Measurements from ENCODE around the gene TNKS2. TPM values are rescaled to one million over a fixed set of nuclear protein-coding genes. Genes with fewer than 3 reads are reported as not detected.

The TNKS2 gene
- total RNA-seq, 2 donors from 2014 or later = 38.5 to 43.2 TPM

DNA sequence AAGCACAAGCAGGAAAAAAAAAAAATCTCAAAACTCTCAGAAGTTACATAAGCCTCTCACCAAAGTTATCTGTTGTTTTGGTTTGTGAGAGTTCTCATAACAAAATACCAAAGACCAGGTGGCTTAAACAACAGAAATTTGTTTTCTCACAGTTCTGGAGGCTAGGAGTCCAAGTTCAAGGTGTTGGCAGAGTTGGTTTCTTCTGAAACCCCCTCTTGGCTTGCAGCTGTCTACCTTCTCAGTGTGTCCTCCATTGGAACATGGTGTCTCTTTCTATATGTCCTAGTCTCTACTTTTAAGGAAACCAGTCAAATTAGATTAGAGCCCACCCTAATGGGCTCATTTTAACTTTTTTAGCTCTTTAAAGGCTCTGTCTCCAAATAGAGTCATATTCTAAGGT, 44.9 kb downstream of the TNKS2 start:
- Histone ChIP-seq H3K4me1 (replicated peaks) (no peaks in the 10 kb centered on the region), H3K4me3 (no peak overlapping the region), H3K36me3 (peaks cover 0 to 3% of the 10 kb centered on the region in 2 donors), H3K27ac (no peak overlapping the region), H3K9me3 (no peaks in the 10 kb centered on the region), H3K27me3 (replicated peaks; ENCODE audit: insufficient read depth) (no peaks in the 10 kb centered on the region)
- no peak for TF ChIP-seq POLR2A (IDR thresholded peaks at IDR 0.05)
- no peak for TF ChIP-seq POLR2AphosphoS5 (IDR thresholded peaks at IDR 0.05)
- TF ChIP-seq CTCF (IDR thresholded peaks at IDR 0.05) = no peak
- intact Hi-C loops (cut with DNase I) = no loop called here
- DNase-seq (ENCODE audit: low spot score) = no peak

DNA sequence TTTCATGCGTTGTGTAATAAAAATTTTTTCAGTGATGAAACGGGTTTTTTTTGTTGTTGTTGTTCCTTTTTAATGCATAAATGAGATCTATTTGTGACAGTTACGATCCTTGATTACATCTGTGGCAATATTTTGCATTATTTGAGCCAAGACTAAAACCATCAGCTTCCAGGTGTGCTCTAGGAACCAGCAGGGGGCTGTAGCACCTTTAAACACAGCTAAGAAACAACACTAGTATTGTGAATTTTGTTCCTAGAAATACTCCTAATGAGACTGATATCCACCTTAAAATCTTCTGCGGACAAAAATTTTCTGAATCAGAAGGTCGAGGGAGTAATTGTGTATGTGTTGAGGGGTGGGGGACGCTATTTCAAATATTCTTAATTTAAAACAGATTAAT, 58.4 kb downstream of the TNKS2 start:
- 57% methylated on average over 6 of the region's 6 CpGs for WGBS
- Histone ChIP-seq H3K9me3 (no peaks in the 10 kb centered on the region), H3K27ac (no peak overlapping the region), H3K36me3 (peaks cover 0 to 3% of the 10 kb centered on the region in 2 donors), H3K4me3 (no peak overlapping the region), H3K4me1 (replicated peaks) (no peaks in the 10 kb centered on the region), H3K27me3 (replicated peaks; ENCODE audit: insufficient read depth) (no peaks in the 10 kb centered on the region)
- no peak for DNase-seq (ENCODE audit: low spot score)
- TF ChIP-seq CTCF (IDR thresholded peaks at IDR 0.05) (peak in 1 of 4 experiments; percentile 41), POLR2A (IDR thresholded peaks at IDR 0.05) (no peak)
- intact Hi-C loops (cut with DNase I) = no loop called here

DNA sequence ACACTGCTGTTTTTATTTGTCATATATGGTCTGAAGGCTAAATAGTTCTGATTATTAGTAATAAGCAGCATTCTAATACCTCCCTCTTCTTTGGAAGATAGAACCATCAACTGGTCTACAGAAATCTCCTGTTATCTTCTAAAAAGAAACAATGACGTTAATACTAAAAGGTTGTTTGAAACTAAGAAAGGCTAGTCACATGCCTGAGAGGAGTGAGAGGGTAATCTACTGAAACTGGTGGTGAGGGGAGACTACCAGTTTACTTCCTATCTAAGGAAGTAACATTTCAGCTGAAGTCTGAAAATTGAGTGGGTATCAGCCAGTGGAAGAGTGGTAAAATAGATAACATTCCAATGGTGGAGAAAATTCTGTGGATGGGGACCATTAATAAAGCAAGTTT, 62.7 kb downstream of the TNKS2 start:
- no peaks in the 10 kb centered on the region for H3K27me3 ChIP-seq (replicated peaks; ENCODE audit: insufficient read depth)
- no peaks in the 10 kb centered on the region for H3K9me3 ChIP-seq
- intact Hi-C loops (cut with DNase I) = no loop called here
- WGBS = 85% methylated on average over 1 of the region's 1 CpG
- no peak for TF ChIP-seq CTCF (IDR thresholded peaks at IDR 0.05)
- TF ChIP-seq POLR2AphosphoS5 (IDR thresholded peaks at IDR 0.05) = no peak
- TF ChIP-seq POLR2A (IDR thresholded peaks at IDR 0.05) = no peak
- no peak overlapping the region for H3K4me3 ChIP-seq
- DNase-seq (ENCODE audit: low spot score) = no peak
- no peak overlapping the region for H3K27ac ChIP-seq
- no peaks in the 10 kb centered on the region for H3K4me1 ChIP-seq (replicated peaks)
- no peaks in the 10 kb centered on the region for H3K36me3 ChIP-seq

- no peaks in the 10 kb centered on the region for H3K9me3 ChIP-seq
- no peaks in the 10 kb centered on the region for H3K36me3 ChIP-seq
- intact Hi-C loops (cut with DNase I) = no loop called here
- DNase-seq (ENCODE audit: low spot score) = peak; percentile 23
- no peak overlapping the region for H3K27ac ChIP-seq
- TF ChIP-seq CTCF (IDR thresholded peaks at IDR 0.05) (no peak), POLR2AphosphoS5 (IDR thresholded peaks at IDR 0.05) (peak; percentile 71)
- H3K27me3 ChIP-seq (replicated peaks; ENCODE audit: insufficient read depth) = no peaks in the 10 kb centered on the region
- H3K4me3 ChIP-seq = no peak overlapping the region
- 18% methylated on average over 2 of the region's 2 CpGs for WGBS
- H3K4me1 ChIP-seq (replicated peaks) = no peaks in the 10 kb centered on the region
Measured at GRCh38 chr10:91864099-91864498, 65.9 kb downstream of the TNKS2 start.

- 58% methylated on average over 2 of the region's 2 CpGs for WGBS
- TF ChIP-seq CTCF (IDR thresholded peaks at IDR 0.05) (no peak), POLR2AphosphoS5 (IDR thresholded peaks at IDR 0.05) (no peak), POLR2A (IDR thresholded peaks at IDR 0.05) (no peak)
- H3K36me3 ChIP-seq = no peaks in the 10 kb centered on the region
- no peaks in the 10 kb centered on the region for H3K27me3 ChIP-seq (replicated peaks; ENCODE audit: insufficient read depth)
- no peak overlapping the region for H3K27ac ChIP-seq
- no peaks in the 10 kb centered on the region for H3K9me3 ChIP-seq
- H3K4me1 ChIP-seq (replicated peaks) = no peaks in the 10 kb centered on the region
- no peak overlapping the region for H3K4me3 ChIP-seq
- intact Hi-C loops (cut with DNase I) = no loop called here
- DNase-seq (ENCODE audit: low spot score) = no peak
Measured at GRCh38 chr10:91864744-91865143, 66.5 kb downstream of the TNKS2 start.

Data from prostate gland (tissue), 2 donors.